Measurements from ENCODE around the gene FBXW10.
"Not testable (repeated sequence)": the region's sequence is repeated elsewhere in the genome, so short reads cannot be mapped to it uniquely, and the experiment has no call there.

FBXW10 gene

GRCh38 chr17:18803458-18804245, 59.8 kb downstream of the FBXW10 start:
- not testable (repeated sequence) for H3K4me3 ChIP-seq (ENCODE audit: low read depth, low read length)

- H3K4me3 ChIP-seq (ENCODE audit: low read depth, low read length) = not testable (repeated sequence)
Measured at GRCh38 chr17:18815924-18816323, 72.1 kb downstream of the FBXW10 start.

- H3K4me3 ChIP-seq (ENCODE audit: low read depth, low read length) = not testable (repeated sequence)
- TF ChIP-seq CTCF (IDR thresholded peaks at IDR 0.05; ENCODE audit: borderline replicate concordance, insufficient read depth, low read depth, low read length) = peak; percentile 33; the same call in 1 of the 2 replicates
Measured at GRCh38 chr17:18816489-18817371, 72.9 kb downstream of the FBXW10 start.

- not testable (repeated sequence) for H3K4me3 ChIP-seq (ENCODE audit: low read depth, low read length)
Measured at GRCh38 chr17:18821430-18821829, 77.6 kb downstream of the FBXW10 start.

- not testable (repeated sequence) for H3K4me3 ChIP-seq (ENCODE audit: low read depth, low read length)
Measured at GRCh38 chr17:18827613-18828012, 83.8 kb downstream of the FBXW10 start.

Measured in GM12875 (cell line).